PFSK-1 (cell line): Measurements from ENCODE around the gene ZCWPW1.

Source experiments
- FOXP2 ChIP-seq: optimal IDR thresholded peaks from 2 replicates; pipeline ENCODE3; 2011; ENCODE audit warnings: borderline replicate concordance, control low read depth, inconsistent platforms; ENCODE audit not compliant: insufficient read depth; ENCODE audit errors: extremely low read length, extremely low read depth
- POLR2AphosphoS5 ChIP-seq: IDR thresholded peaks from 2 replicates; pipeline ENCODE4 v1.6.1; 2012; ENCODE audit warnings: low read depth, mild to moderate bottlenecking, control low read depth, low read length, moderate library complexity
- SIN3A ChIP-seq: IDR thresholded peaks from 2 replicates; pipeline ENCODE4 v1.6.1; 2012; ENCODE audit warnings: mild to moderate bottlenecking, low read length, moderate library complexity, borderline replicate concordance; ENCODE audit not compliant: insufficient read depth
- TAF1 ChIP-seq: IDR thresholded peaks from 2 replicates; pipeline ENCODE4 v1.6.1; 2012; ENCODE audit warnings: low read length, control low read depth, borderline replicate concordance; ENCODE audit not compliant: insufficient read depth
- TF ChIP-seq, protein P1 (sequence below), 2 experiments: IDR thresholded peaks; 2 replicates each; pipeline versions ENCODE4 v1.6.1 to v1.8.0; 2011 to 2012; ENCODE audit warnings: low read depth in 2 of 2, low read length in 2 of 2, control low read depth in 1 of 2, inconsistent platforms in 1 of 2, mild to moderate bottlenecking in 1 of 2, moderate library complexity in 1 of 2; ENCODE audit not compliant: insufficient read depth in 1 of 2

The ZCWPW1 gene

DNA sequence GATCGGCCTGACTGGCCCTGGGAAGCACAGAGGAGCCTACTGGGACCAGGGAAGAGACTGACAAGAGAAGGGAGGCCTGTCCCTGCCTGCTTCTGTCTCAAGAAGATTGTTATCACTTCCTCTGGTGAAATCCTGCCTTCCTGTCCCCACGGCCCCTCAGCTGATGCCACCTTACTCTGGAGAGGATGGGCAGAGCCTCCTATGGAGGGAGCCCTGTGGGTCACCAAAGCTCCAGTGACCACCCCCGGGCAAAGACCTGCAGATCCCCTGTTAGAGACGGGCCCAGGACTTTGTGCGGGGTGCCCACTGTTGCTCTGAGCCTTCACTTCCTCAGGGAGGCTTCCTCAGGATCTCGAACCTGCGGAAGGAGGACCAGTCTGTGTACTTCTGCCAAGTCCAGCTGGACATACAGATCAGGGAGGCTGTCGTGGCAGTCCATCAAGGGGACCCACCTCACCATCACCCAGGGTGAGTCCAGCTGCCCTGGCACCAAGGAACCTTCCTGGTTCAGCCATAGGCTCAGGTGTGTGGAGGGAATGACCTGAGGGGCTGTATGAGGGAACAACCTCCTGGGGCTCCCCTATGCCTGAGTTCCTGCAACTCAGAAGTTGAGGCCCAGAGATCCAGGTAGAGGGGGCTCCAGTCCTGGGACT, 72.0 kb downstream of the ZCWPW1 start:
- 0 out of 2 replicates have a peak, but pooled peaks have one; percentile 10 for TF ChIP-seq POLR2AphosphoS5
- no peak for TF ChIP-seq SIN3A

DNA sequence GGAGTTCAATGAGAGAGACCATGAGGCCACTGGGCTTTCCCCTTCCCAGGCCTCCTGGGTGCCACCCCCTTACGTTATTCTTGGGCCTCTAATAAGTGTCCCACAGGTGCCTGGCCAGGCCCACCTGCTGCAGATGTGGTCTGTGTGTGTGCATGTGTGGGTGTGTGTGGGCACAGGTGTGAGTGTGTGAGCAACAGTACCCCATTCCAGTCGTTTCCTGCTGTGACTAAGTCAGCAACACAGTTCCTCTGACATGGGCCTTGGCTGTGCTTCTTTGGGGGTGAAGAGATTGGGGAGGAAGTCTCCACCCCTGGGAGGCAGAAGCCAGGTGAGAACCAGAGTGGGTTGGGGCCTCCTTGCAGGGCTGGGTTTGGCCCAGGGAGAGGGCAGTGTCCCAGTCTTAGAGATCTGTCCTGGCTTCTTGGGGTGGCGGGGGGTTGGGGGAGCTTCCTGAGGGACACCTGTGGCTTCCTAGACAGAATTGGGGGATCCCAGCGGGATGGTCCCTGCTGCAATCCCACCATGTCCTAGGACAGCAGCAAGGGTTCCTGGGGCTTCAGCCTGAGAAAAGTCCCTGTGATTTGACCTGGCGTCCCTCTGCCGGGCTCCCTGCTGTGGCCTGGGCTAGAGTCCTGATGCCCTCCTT, 74.7 kb downstream of the ZCWPW1 start:
- no peak for TF ChIP-seq TAF1
- TF ChIP-seq FOXP2, result no peak
- TF ChIP-seq POLR2AphosphoS5, result no peak
- TF ChIP-seq, protein P1, sequence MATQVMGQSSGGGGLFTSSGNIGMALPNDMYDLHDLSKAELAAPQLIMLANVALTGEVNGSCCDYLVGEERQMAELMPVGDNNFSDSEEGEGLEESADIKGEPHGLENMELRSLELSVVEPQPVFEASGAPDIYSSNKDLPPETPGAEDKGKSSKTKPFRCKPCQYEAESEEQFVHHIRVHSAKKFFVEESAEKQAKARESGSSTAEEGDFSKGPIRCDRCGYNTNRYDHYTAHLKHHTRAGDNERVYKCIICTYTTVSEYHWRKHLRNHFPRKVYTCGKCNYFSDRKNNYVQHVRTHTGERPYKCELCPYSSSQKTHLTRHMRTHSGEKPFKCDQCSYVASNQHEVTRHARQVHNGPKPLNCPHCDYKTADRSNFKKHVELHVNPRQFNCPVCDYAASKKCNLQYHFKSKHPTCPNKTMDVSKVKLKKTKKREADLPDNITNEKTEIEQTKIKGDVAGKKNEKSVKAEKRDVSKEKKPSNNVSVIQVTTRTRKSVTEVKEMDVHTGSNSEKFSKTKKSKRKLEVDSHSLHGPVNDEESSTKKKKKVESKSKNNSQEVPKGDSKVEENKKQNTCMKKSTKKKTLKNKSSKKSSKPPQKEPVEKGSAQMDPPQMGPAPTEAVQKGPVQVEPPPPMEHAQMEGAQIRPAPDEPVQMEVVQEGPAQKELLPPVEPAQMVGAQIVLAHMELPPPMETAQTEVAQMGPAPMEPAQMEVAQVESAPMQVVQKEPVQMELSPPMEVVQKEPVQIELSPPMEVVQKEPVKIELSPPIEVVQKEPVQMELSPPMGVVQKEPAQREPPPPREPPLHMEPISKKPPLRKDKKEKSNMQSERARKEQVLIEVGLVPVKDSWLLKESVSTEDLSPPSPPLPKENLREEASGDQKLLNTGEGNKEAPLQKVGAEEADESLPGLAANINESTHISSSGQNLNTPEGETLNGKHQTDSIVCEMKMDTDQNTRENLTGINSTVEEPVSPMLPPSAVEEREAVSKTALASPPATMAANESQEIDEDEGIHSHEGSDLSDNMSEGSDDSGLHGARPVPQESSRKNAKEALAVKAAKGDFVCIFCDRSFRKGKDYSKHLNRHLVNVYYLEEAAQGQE (IDR thresholded peaks at IDR 0.05; ENCODE audit: insufficient read depth in 1 of 2, low read depth in 2 of 2, low read length in 2 of 2), result no peak
- TF ChIP-seq SIN3A, result no peak

DNA sequence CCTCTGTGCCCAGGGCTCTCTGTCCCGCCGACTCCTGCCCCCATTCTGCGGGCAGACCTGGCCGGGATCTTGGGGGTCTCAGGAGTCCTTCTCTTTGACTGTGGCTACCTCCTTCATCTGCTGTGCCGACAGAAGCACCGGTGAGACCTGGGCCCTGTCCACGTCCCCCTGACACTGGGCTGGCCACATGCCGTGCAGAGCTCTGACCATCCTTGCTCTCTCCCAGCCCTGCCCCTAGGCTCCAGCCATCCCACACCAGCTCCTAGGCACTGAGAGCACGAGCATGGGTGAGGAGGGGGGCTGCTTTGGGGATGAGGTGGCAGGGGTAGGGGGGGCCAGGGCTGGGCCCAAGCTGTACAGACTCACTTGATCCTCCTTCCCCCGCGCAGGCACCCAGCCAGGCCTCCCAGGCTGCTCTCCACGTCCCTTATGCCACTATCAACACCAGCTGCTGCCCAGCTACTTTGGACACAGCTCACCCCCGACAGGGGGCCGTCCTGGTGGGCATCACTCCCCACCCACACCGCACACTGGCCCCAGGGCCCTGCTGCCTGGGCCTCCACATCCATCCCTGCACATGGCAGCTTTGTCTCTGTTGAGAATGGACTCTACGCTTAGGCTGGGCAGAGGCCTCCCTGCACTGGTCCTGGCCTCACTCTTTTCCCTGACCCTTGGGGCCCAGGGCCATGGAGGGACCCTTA, 75.4 kb downstream of the ZCWPW1 start:
- TF ChIP-seq, protein P1 (IDR thresholded peaks at IDR 0.05; ENCODE audit: insufficient read depth in 1 of 2, low read depth in 2 of 2, low read length in 2 of 2), result no peak
- no peak for TF ChIP-seq SIN3A
- no peak for TF ChIP-seq TAF1
- no peak for TF ChIP-seq POLR2AphosphoS5
- no peak for TF ChIP-seq FOXP2

DNA sequence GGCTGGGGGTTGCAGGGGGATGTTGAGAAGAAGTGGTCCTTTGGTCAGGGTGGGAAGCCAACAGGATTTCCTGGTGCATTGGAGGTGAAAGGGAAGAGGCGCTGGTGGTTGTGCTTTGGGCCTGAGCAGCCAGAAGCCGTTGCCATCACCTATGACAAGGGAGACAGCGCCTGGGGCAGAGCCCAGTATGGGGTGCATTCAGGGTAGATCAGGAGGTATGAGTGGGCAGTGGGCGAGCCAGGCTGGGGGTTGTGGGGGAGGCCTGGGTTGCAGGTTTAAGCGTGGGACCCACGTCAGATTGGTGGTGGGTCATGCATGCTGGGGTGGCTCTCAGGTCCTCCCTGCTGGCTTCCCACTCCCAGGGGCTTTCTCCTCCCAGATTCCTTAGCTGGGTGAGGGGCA, 76.8 kb downstream of the ZCWPW1 start:
- TF ChIP-seq FOXP2, result no peak
- TF ChIP-seq, protein P1 (IDR thresholded peaks at IDR 0.05; ENCODE audit: insufficient read depth in 1 of 2, low read depth in 2 of 2, low read length in 2 of 2), result no peak
- TF ChIP-seq TAF1, result no peak
- no peak for TF ChIP-seq POLR2AphosphoS5
- TF ChIP-seq SIN3A, result no peak
